G401 (cell line): ENCODE data around the gene ATG7. TPM values are rescaled to one million over a fixed set of nuclear protein-coding genes. Genes with fewer than 3 reads are reported as not detected.

Source experiments
- DNase-seq: peaks from one replicate; pipeline ENCODE4 v3.0.0-alpha.2; 2015; ENCODE audit warnings: low spot score
- in situ Hi-C: cut with HindIII; loops from 2 replicates; pipeline ENCODE4 v1.10.0; 2016; ENCODE audit warnings: low sequenced_read_pairs, mixed read lengths
- total RNA-seq: library from RNA; depleted of rRNA; stranded (reverse); fragments of >200 nt; shearing (Covaris generic); gene quantifications from 2 replicates; pipeline ENCODE4 v1.2.3, GENCODE V29; 2014

Gene ATG7
- total RNA-seq, 1 experiment from 2014 or later, result 48.5 TPM

- DNase-seq, result no peak
- in situ Hi-C loops, result no loop called here
These were observed 16.8 kb downstream of the ATG7 start for GRCh38 chr3:11288786-11289637.

GRCh38 chr3:11289864-11290263 is 17.7 kb downstream of the ATG7 start:
- in situ Hi-C loops, result no loop called here
- DNase-seq, result no peak

GRCh38 chr3:11290743-11291680 is 18.8 kb downstream of the ATG7 start:
- no peak for DNase-seq
- in situ Hi-C loops, result no loop called here

GRCh38 chr3:11291808-11292207 is 19.6 kb downstream of the ATG7 start:
- no peak for DNase-seq

GRCh38 chr3:11297126-11297525 is 24.9 kb downstream of the ATG7 start:
- no peak for DNase-seq
- in situ Hi-C loops, result no loop called here

More at GRCh38 chr3:11291808-11292207, 19.6 kb downstream of the ATG7 start:
- in situ Hi-C loops, result no loop called here

GRCh38 chr3:11300970-11301369 is 28.8 kb downstream of the ATG7 start:
- in situ Hi-C loops, result no loop called here
- no peak for DNase-seq

- no peak for DNase-seq
- in situ Hi-C loops, result no loop called here
These were observed 30.2 kb downstream of the ATG7 start for GRCh38 chr3:11302444-11302843.

GRCh38 chr3:11304175-11304574 is 32.0 kb downstream of the ATG7 start:
- in situ Hi-C loops, result no loop called here
- no peak for DNase-seq

GRCh38 chr3:11305509-11305908 is 33.3 kb downstream of the ATG7 start:
- no peak for DNase-seq
- in situ Hi-C loops, result no loop called here

GRCh38 chr3:11306817-11307589 is 34.8 kb downstream of the ATG7 start:
- in situ Hi-C loops, result no loop called here
- DNase-seq, result no peak

GRCh38 chr3:11307830-11308432 is 35.7 kb downstream of the ATG7 start:
- no peak for DNase-seq
- in situ Hi-C loops, result no loop called here

- in situ Hi-C loops, result no loop called here
- no peak for DNase-seq
These were observed 38.1 kb downstream of the ATG7 start for GRCh38 chr3:11310258-11310657.

GRCh38 chr3:11312166-11312565 is 40.0 kb downstream of the ATG7 start:
- peak; percentile 23 for DNase-seq
- in situ Hi-C loops, result no loop called here

GRCh38 chr3:11317300-11317699 is 45.1 kb downstream of the ATG7 start:
- in situ Hi-C loops, result no loop called here
- no peak for DNase-seq

- in situ Hi-C loops, result no loop called here
- DNase-seq, result no peak
These were observed 50.7 kb downstream of the ATG7 start for GRCh38 chr3:11322931-11323330.

GRCh38 chr3:11323813-11324212 is 51.6 kb downstream of the ATG7 start:
- in situ Hi-C loops, result no loop called here
- DNase-seq, result no peak

- in situ Hi-C loops, result no loop called here
- no peak for DNase-seq
These were observed 55.4 kb downstream of the ATG7 start for GRCh38 chr3:11327619-11328018.

- in situ Hi-C loops, result no loop called here
- DNase-seq, result no peak
These were observed 56.2 kb downstream of the ATG7 start for GRCh38 chr3:11328196-11328945.
